Endothelial cell (in vitro differentiated cells): ENCODE results near the gene RNF144B. TPM values are rescaled to one million over a fixed set of nuclear protein-coding genes. Genes with fewer than 3 reads are reported as not detected.

ENCODE experiments used
- DNase-seq: peaks from one replicate; pipeline ENCODE4 v3.0.0; 2021; ENCODE audit warnings: low spot score
- H3K27ac Mint-ChIP-seq: one replicate; pipeline ENCODE4 v1.8.0; 2021; ENCODE audit warnings: mixed read lengths, inconsistent platforms; ENCODE audit not compliant: unreplicated experiment
- H3K27me3 Mint-ChIP-seq: one replicate; pipeline ENCODE4 v1.8.0; 2021; ENCODE audit warnings: mild to moderate bottlenecking, moderate library complexity, mixed read lengths, inconsistent platforms; ENCODE audit not compliant: unreplicated experiment
- H3K36me3 Mint-ChIP-seq: one replicate; pipeline ENCODE4 v1.8.0; 2021; ENCODE audit warnings: mild to moderate bottlenecking, low read depth, mixed read lengths, inconsistent platforms; ENCODE audit not compliant: unreplicated experiment
- H3K4me1 Mint-ChIP-seq: one replicate; pipeline ENCODE4 v1.8.0; 2021; ENCODE audit warnings: mild to moderate bottlenecking, mixed read lengths, inconsistent platforms; ENCODE audit not compliant: unreplicated experiment
- H3K4me3 Mint-ChIP-seq: one replicate; pipeline ENCODE4 v1.8.0; 2021; ENCODE audit warnings: mild to moderate bottlenecking, mixed read lengths, inconsistent platforms; ENCODE audit not compliant: unreplicated experiment
- H3K9me3 Mint-ChIP-seq: one replicate; pipeline ENCODE4 v1.8.0; 2021; ENCODE audit warnings: mixed read lengths, inconsistent platforms; ENCODE audit not compliant: unreplicated experiment
- total RNA-seq: library from RNA; stranded (reverse); fragmentation: NEBNext Ultra II Directional; extraction: Animal tissue kit (Norgen Biotek cat#: 25700); gene quantifications from one replicate; pipeline ENCODE4 v1.2.1, GENCODE V29; 2021; ENCODE audit not compliant: unreplicated experiment
- TF ChIP-seq, protein P1 (sequence below): fragments of 200-600 bp; sonication (generic); IDR thresholded peaks from one replicate; pipeline ENCODE4 v1.5.0; 2021; ENCODE audit warnings: antibody characterized with exemption; ENCODE audit not compliant: unreplicated experiment

The RNF144B gene
- total RNA-seq, 1 donor from 2014 or later, result 23.2 TPM

GRCh38 chr6:18501663-18502013 is 114.5 kb downstream of the RNF144B start:
- TF ChIP-seq, protein P1, sequence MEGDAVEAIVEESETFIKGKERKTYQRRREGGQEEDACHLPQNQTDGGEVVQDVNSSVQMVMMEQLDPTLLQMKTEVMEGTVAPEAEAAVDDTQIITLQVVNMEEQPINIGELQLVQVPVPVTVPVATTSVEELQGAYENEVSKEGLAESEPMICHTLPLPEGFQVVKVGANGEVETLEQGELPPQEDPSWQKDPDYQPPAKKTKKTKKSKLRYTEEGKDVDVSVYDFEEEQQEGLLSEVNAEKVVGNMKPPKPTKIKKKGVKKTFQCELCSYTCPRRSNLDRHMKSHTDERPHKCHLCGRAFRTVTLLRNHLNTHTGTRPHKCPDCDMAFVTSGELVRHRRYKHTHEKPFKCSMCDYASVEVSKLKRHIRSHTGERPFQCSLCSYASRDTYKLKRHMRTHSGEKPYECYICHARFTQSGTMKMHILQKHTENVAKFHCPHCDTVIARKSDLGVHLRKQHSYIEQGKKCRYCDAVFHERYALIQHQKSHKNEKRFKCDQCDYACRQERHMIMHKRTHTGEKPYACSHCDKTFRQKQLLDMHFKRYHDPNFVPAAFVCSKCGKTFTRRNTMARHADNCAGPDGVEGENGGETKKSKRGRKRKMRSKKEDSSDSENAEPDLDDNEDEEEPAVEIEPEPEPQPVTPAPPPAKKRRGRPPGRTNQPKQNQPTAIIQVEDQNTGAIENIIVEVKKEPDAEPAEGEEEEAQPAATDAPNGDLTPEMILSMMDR, result no peak
- peaks cover 3% of the 10 kb centered on the region for H3K27me3 Mint-ChIP-seq
- H3K36me3 Mint-ChIP-seq, result no peaks in the 10 kb centered on the region
- DNase-seq, result no peak
- no peak overlapping the region for H3K4me3 Mint-ChIP-seq
- H3K27ac Mint-ChIP-seq, result peak overlapping the region; percentile 72
- H3K9me3 Mint-ChIP-seq, result no peaks in the 10 kb centered on the region
- peaks cover 27% of the 10 kb centered on the region for H3K4me1 Mint-ChIP-seq

- Mint-ChIP-seq H3K4me1 (peaks cover 27% of the 10 kb centered on the region), H3K27me3 (peaks cover 3% of the 10 kb centered on the region), H3K4me3 (no peak overlapping the region), H3K36me3 (no peaks in the 10 kb centered on the region), H3K27ac (peak overlapping the region; percentile 19), H3K9me3 (no peaks in the 10 kb centered on the region)
- TF ChIP-seq, protein P1, result no peak
- DNase-seq, result no peak
Measured at GRCh38 chr6:18503206-18503592, 116.0 kb downstream of the RNF144B start.

DNA sequence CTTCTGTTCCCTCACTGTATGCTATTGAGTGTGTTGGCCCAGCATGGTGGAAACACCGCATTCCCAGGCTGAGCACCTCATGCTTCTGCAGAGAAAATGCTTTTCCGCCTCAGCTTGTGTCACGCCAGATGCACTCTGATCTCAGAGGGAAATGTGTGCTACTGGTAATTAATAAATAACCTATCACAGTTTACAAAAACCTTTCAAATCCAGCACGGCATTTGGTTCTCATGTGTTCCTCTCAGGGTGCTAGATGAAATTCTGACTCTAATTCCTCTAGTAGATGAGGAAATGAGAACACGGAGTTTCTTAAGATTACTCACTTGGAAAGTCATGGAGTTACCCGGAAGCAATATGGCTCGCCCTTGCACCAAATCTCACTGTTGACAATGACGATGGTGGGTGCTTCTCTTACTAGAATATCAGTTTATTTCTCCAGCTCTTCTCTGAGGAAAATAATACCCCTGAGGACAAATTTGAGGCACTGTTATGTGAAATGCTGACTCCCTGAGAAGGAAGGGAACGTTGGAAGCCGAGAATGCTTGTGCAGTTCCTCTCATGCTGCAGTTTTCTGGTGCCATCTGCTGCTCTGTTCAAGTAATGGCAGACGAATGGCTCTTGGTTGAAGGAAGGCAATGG is 116.6 kb downstream of the RNF144B start:
- H3K27me3 Mint-ChIP-seq, result peaks cover 3% of the 10 kb centered on the region
- TF ChIP-seq, protein P1, result peak; percentile 56
- H3K36me3 Mint-ChIP-seq, result no peaks in the 10 kb centered on the region
- H3K4me1 Mint-ChIP-seq, result peaks cover 27% of the 10 kb centered on the region
- DNase-seq, result peak; percentile 56
- no peak overlapping the region for H3K4me3 Mint-ChIP-seq
- no peak overlapping the region for H3K27ac Mint-ChIP-seq
- H3K9me3 Mint-ChIP-seq, result no peaks in the 10 kb centered on the region

- H3K9me3 Mint-ChIP-seq, result no peaks in the 10 kb centered on the region
- H3K36me3 Mint-ChIP-seq, result no peaks in the 10 kb centered on the region
- no peak overlapping the region for H3K27ac Mint-ChIP-seq
- TF ChIP-seq, protein P1, result no peak
- no peak for DNase-seq
- peaks cover 3% of the 10 kb centered on the region for H3K27me3 Mint-ChIP-seq
- H3K4me1 Mint-ChIP-seq, result peaks cover 27% of the 10 kb centered on the region
- H3K4me3 Mint-ChIP-seq, result no peak overlapping the region
Measured at GRCh38 chr6:18504232-18504596, 117.1 kb downstream of the RNF144B start.

- Mint-ChIP-seq H3K9me3 (no peaks in the 10 kb centered on the region), H3K36me3 (no peaks in the 10 kb centered on the region), H3K27me3 (peaks cover 6% of the 10 kb centered on the region), H3K4me1 (peaks cover 19% of the 10 kb centered on the region), H3K27ac (no peak overlapping the region), H3K4me3 (no peak overlapping the region)
- no peak for DNase-seq
- TF ChIP-seq, protein P1, result no peak
Measured at GRCh38 chr6:18506382-18507017, 119.3 kb downstream of the RNF144B start.
